Neural progenitor cell (in vitro differentiated cells): ENCODE measurements around the gene PTGES2.

Experiments used
- EZH2 ChIP-seq: fragments of 200-600 bp; sonication (generic); IDR thresholded peaks from 2 replicates; pipeline ENCODE4 v1.6.1; 2017; ENCODE audit warnings: antibody characterized with exemption, mild to moderate bottlenecking, moderate library complexity
- TF ChIP-seq, protein P1 (sequence below): fragments of 200-600 bp; sonication (generic); IDR thresholded peaks from 2 replicates; pipeline ENCODE4 v1.5.1; 2017; ENCODE audit warnings: antibody characterized with exemption, mild to moderate bottlenecking

DNA sequence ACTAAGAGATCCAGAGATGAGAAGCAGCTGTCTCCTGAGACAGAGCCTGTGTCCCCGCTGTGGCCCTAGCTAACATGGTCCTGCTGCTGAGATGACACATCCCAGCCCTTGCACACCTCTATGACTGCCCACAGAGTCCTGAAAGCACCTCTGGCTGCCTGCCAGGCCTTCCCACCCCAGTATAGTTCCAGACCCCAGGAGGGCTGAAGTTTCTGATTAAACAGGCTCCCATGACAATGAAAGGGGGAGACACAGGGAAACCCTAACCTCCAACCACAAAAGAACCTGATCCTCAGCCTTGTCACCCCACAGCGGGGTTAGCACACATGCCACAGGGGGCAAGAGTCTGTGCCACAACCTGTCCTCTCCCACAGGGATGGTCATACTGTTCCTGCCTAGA, 48.2 kb upstream of the PTGES2 start:
- TF ChIP-seq, protein P1, sequence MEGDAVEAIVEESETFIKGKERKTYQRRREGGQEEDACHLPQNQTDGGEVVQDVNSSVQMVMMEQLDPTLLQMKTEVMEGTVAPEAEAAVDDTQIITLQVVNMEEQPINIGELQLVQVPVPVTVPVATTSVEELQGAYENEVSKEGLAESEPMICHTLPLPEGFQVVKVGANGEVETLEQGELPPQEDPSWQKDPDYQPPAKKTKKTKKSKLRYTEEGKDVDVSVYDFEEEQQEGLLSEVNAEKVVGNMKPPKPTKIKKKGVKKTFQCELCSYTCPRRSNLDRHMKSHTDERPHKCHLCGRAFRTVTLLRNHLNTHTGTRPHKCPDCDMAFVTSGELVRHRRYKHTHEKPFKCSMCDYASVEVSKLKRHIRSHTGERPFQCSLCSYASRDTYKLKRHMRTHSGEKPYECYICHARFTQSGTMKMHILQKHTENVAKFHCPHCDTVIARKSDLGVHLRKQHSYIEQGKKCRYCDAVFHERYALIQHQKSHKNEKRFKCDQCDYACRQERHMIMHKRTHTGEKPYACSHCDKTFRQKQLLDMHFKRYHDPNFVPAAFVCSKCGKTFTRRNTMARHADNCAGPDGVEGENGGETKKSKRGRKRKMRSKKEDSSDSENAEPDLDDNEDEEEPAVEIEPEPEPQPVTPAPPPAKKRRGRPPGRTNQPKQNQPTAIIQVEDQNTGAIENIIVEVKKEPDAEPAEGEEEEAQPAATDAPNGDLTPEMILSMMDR = no peak
- no peak for TF ChIP-seq EZH2
